Activated CD4-positive, CD25-positive, alpha-beta regulatory T cell treated with anti-CD3 and anti-CD28 coated beads, Interleukin-2, amount 50 U/mL, for 24 hours (primary cell): ENCODE measurements around the gene CAST.
"Not testable (repeated sequence)": the region's sequence is repeated elsewhere in the genome, so short reads cannot be mapped to it uniquely, and the experiment has no call there.

Source experiments
- ATAC-seq, 2 donors: fragments of 150-1000 bp; cut with Tn5 transposase; one replicate each; pipeline ENCODE4 v1.10.0; 2021; ENCODE audit warnings: mild to moderate bottlenecking in 1 of 2, moderate library complexity in 1 of 2

The CAST gene

GRCh38 chr5:96661855-96662724 lies at the start of gene CAST:
Gene CAST, plus strand, starts transcription at chr5:96662376. Its CDS starts 47 bp downstream, at chr5:96662423.
- ATAC-seq = peak; percentile 66 to 68

- peak; percentile 38 to 65 for ATAC-seq
These were observed 48.0 kb upstream of the CAST start for GRCh38 chr5:96614110-96614691.

DNA sequence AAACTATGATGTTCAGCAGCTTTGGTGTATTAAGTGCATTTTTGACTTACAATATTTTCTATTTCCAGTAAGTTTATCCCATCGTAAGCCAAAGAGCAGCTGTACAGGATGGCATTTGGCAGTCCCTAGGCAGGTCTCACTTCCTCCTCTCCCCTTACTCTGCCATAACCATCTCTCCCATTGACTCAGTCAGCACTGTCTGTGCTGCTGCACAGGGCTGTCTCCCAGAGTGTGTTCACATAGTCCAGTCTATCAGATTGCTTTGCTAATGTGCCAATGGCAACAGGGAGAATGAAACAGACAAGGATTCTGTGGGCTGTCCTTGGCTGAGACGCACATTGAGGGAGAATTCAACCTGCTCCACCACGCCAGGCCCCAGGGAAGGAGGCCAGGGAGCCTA lies 47.0 kb upstream of the CAST start:
- no peak for ATAC-seq

DNA sequence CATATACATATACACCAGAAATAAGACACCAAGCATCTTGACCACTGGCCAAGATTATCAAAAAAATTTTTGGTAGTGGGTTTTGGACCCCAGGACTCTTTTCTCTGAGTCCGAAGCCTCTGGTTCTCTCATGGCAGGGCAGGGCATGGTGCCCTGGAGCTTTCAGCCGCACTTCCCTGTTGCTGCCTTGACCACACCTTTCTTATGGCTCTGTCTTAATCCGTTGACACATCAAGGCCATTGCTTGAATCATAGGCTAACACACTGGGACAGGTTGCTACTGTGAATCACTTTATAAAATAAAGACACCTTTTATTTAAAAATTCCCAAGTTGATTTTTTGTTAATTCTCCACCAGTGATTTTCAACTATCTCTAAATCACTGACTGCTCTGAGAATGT lies 45.4 kb upstream of the CAST start:
- ATAC-seq = no peak

DNA sequence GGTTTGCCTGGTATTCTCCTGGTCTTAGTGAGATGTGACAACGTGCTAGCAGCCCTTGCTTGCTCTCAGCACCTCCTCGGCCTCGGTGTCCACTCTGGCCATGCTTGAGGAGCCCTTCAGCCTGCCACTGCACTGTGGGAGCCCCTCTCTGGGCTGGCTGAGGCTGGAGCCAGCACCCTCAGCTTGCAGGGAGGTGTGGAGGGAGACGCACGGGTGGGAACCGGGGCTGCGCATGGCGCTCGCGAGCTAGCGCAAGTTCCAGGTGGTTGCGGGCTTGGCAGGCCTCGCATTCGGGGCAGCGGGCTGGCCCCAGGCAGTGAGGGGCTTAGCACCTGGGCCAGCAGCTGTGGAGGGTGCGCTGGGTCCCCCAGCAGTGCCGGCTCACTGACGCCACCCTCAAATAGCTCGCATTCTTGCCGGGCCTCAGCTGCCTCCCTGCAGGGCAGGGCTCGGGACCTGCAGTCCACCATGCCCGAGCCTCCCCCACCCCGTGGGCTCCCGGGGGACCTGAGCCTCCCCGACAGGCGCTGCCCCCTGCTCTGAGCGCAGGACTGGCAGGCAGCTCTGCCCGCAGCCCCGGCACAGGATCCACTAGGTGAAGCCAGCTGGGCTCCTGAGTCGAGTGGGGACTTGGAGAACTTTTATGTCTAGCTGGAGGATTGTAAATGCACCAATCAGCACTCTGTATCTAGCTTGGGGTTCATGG lies 43.7 kb upstream of the CAST start:
- ATAC-seq = not testable (repeated sequence)

GRCh38 chr5:96619946-96620345 lies 42.2 kb upstream of the CAST start:
- no peak for ATAC-seq

GRCh38 chr5:96624596-96624995 lies 37.6 kb upstream of the CAST start:
- no peak for ATAC-seq

GRCh38 chr5:96625365-96625764 lies 36.8 kb upstream of the CAST start:
- no peak for ATAC-seq

GRCh38 chr5:96626956-96627355 lies 35.2 kb upstream of the CAST start:
- ATAC-seq = no peak

- ATAC-seq = peak in 1 of 2 donors; percentile 48
These were observed 34.3 kb upstream of the CAST start for GRCh38 chr5:96627792-96628398.

GRCh38 chr5:96628406-96628805 lies 33.8 kb upstream of the CAST start:
- ATAC-seq = no peak

DNA sequence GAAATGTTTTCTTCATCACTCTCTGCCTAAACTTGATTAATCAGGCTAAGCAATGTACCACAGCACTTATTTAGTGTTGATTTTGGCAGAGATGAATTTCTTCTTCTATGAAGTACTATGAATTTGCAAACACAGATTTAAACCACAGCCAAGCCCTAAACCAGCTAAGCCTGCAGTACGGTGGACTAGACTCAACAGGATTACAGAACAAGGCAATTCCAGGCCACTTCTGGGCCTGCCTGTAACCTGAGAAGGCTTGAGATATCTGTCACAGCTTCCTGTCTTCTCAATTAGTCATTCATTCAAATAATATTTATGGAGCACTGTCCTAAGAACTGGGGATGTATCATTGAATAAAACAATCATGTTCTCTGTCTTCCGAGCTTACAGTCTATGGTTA lies 32.4 kb upstream of the CAST start:
- no peak for ATAC-seq

- no peak for ATAC-seq
These were observed 28.4 kb upstream of the CAST start for GRCh38 chr5:96633820-96634219.

- no peak for ATAC-seq
These were observed 27.3 kb upstream of the CAST start for GRCh38 chr5:96634881-96635280.

GRCh38 chr5:96636046-96636445 lies 26.1 kb upstream of the CAST start:
- ATAC-seq = no peak

DNA sequence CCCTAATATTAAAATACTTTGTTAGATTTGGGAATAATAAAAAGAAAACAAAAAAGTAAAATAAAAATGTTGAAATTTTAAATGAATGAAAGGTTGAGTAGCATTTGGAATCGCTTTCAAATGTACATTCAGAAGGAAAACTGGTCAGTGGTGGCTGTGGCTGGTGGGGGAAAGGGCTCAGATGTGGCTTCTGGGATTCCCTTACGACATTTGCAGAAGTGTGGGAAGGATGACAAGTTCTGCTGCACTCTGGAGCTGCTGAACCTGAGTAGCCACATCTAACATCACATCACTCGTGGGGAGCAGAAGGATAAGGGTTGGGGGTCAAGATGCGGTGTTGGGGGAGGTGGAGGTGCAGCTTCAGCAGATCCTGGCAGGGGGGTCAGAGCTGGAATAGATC lies 25.6 kb upstream of the CAST start:
- no peak for ATAC-seq

- no peak for ATAC-seq
These were observed 25.0 kb upstream of the CAST start for GRCh38 chr5:96637196-96637595.

- ATAC-seq = no peak
These were observed 23.6 kb upstream of the CAST start for GRCh38 chr5:96638561-96638960.

DNA sequence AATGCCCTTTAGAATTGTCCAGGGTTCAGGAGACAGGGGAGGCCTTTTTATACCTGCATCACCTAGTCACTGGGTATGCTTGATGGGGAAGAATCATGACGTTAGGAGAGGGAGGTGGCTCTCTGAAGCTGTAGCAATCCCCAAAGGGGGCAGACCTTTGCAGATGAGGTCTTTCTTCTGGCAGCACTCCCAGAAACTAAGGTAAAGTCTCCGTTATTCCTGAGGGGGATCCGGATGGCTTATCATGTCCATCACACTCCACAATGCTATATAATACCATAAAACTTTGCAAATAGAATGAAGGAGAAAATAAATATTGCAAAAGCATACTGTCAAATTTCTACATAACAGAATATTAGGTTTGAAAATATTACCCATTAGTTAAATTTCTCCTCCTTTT lies 21.5 kb upstream of the CAST start:
- no peak for ATAC-seq

- ATAC-seq = no peak
These were observed 20.6 kb upstream of the CAST start for GRCh38 chr5:96641368-96642280.

- ATAC-seq = no peak
These were observed 19.9 kb upstream of the CAST start for GRCh38 chr5:96642281-96642640.

DNA sequence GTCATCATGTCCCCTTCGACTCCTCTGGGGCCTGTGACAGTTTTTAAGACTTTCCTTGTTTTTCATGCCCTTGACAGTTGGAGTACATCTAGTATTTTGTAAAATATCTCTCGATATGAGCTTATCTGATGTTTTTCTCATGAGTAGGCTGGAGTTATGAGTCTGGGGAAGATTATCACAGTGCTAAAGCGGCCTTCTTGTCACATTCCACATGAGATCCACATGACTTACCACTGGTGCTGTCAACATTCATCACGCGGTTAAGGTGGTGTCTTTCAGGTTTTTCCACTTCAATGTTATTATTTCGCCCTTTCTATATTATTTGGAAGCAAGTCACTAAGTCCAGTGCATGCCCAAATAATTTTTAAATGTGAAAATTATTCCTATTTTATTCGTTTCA lies 17.1 kb upstream of the CAST start:
- no peak for ATAC-seq
